NCI-H748 (cell line): ENCODE measurements around the gene NRIP1.

Source experiments
- DNase-seq: peaks from one replicate; lab custom pipeline; 2025; ENCODE audit not compliant: unreplicated experiment; lab: John Stamatoyannopoulos, UW

Gene NRIP1

DNA sequence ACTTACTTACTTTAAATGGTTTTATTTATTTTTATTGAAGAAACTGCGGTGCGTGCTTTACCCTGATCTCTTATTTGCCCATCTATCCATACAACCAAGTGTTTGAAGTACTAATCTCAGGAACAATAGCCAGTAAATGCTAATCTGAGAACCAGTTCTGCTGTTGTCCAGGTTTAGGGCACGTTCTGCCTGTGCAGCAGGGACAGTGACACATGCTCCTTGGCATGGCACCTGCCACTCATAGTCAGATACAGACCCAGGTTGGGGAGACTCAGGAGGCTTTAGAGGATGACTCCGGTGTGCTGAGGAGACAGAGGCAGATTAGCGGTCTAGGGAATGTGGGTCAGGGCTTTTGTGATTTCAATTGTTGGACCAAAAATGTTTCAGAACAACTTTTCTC, 83.6 kb downstream of the NRIP1 start:
- peak; percentile 83 for DNase-seq

DNA sequence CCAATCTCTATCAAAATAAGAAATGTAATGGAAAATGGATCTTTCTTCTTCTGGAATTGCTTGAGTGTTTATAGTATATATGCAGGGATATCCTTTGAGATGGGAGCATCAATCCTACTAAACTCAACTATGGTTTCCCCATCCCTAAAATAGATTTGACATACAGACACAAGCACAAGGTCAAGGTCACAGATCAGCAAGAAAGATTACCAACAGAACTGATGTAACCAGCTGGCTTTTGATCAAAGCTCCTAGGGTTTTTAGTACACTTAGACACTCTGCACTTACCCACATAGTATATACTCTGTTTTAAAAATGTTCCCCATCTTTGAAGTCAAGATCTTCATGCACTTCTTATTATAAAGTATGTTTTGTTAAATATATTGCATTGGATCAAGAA, 85.5 kb downstream of the NRIP1 start:
- DNase-seq: no peak

DNA sequence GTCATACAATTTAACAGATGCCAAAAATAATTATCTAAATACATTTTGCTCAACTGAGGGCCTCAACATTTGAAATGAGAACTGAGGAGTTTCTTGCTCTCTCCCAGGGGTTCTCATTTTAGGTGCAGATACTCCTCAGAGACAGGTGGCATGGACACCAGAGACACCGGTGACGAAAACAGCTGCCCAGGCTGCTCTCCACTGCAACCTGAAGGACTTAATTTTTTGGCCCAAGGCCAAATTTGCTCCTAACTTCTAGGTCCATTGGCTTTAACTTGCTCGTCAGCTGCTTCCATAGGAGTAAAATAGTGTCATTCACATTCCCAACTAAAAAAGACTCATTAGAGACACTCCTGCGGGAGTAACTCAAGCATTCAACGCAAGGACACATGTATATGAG, 87.0 kb downstream of the NRIP1 start:
- DNase-seq: peak; percentile 95

DNA sequence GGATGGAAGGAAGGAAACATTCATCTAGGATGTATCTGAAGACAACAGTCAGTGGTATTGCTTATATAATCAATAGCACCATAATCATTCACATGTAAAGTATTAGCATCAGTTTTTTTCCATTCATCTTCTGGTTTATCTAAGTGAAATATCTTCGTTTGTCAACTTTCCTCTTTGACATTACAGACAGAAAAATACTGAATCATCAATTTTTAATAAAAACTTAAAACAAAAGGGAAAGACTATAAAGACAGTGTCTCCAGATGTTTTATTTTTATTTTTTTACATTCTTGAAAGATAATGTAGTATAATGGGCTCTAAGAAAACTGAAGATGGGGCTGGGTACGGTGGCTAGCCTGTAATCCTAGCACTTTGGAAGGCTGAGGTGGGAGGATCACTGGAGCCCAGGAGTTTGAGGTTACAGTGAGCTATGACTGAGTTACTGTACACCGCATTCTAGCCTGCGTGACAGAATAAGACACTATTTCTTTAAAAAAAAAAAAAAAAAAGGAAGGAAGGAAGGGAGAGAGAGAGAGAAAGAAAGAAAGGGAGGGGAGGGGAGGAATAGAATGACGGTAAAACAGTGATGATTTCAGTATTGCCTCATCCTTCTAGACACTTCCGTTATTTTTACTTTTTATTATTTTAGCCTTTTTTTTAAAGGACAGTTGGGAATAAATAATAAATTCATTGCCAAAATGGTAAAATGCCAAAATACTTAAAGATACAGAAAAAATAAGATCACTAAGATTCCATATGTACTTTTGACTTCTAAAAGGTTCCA, 89.5 kb downstream of the NRIP1 start:
- DNase-seq: no peak

DNA sequence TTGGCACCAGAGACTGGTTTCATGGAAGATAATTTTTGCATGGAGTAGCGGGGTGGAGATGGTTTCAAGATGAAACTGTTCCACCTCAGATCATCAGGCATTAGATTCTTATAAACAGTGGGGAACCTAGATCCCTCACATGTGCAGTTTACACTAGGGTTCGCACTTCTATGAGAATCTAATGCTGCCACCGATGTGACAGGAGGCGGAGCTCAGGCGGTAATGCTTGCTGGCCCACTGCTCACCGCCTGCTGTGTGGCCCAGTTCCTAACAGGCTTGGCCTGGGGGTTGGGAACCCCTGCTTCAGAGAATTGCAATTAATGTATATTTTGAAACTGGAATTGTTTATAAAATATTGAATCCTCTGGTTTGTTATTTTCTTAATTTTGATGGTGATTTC, 92.1 kb downstream of the NRIP1 start:
- no peak for DNase-seq

DNA sequence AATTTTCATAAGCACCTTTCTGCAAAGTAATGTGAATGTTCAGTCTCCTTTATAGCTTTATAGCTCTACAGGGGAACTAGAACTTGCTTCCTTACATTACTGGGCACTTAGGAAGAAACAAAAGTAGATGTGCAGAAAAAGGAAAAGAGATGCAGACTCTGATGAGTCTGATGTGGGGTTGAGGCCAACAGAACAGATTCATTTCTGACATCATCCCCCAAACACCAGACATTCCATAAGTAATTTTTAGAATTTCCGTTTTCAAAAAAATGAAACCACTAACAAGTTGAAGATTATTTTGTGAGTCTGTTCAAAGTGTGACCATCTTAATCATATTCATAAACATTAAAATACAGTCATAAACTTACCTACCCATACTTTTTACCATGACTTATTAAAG, 96.0 kb downstream of the NRIP1 start:
- no peak for DNase-seq

DNA sequence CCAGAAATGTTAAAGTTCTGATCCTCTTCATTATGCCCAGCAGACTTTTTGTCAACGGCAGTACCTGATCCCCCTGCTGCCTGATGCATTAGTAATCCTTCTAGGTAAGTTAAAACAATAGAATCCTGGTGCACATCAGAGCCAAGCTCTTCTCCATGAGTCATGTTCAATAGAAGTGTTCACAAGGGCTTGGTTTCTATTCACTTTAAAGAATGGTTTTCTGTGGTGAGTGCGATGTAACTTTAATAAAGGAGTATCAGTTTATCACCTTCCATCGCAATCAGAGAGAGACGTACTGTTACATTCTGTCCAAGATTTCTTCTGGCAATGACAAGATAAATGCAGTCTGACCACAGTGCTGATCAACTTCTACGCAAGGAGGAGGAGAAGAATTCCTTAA, 96.8 kb downstream of the NRIP1 start:
- DNase-seq: no peak

DNA sequence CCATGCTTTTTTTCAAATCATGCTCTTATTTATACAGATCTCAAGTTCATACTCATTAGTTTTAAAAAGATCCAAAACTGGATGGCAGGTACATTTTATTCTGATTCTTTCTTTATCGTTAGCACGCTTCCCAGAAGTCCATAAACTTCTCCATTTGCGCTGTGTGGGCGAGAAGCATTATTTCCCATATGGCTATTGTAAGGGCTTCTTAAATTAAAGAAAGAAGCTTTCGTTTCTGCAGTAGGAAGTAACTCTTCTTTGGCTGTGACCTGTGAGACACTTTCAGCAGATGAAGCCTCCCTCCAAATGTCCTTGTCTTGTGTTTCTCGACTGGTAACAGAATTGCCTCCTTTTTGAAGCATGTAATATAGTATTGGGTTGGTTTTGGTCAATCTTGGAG, 100.2 kb downstream of the NRIP1 start:
- DNase-seq: no peak

DNA sequence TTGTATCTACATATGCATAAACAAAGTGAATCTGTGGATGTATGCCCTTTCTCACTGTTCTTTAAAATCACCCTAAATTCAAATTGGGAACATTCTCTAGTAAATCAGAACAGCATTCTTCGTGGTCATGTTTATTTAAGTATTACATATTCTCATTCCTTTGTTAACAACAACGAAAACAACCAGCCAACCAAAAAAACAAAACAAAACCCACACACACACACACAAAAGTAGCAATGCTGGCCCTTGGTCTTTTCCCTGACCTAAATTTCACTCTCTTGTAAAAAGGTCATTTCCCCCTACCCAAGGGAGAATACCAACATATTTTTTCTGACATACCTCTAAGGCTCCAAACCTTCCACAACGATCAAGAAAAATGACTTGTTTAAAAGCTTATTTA, 102.6 kb downstream of the NRIP1 start:
- DNase-seq: no peak

DNA sequence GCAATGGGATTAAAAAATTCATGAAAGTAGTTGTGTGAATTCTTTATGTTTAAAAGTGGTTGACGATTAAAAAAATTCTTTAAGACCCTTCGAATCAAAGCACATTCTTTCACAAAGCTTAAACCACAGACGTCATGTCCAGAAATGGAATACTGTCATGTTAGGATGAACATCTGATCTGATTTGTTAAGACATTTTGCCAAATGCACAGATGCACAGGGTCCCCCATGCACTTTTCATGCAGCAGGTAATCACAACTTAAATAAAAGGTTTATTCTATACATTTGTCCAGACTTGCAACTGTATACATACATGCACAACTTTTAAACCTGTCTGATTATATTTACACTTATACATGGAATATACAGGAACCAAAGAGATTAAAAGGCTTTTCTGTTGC, 103.3 kb downstream of the NRIP1 start:
- DNase-seq: no peak

DNA sequence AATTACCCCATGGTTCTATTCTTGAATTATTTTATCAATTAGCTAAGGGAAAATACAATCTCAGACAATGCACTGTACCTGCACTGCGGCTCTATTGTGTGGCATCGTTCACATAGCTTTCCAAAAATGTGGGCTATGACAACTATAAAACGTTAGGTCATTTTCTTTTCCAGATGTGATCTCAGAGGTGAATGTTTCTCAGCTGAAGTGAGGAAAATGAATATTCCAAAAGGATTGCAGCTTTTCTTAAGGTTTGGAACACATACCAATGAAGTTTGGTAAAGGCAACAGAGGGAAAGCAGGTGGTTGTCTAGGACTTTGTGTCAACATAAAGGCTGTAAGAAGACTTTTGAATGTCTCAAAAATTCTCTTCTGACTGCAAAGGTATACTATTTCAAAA, 105.5 kb downstream of the NRIP1 start:
- no peak for DNase-seq

DNA sequence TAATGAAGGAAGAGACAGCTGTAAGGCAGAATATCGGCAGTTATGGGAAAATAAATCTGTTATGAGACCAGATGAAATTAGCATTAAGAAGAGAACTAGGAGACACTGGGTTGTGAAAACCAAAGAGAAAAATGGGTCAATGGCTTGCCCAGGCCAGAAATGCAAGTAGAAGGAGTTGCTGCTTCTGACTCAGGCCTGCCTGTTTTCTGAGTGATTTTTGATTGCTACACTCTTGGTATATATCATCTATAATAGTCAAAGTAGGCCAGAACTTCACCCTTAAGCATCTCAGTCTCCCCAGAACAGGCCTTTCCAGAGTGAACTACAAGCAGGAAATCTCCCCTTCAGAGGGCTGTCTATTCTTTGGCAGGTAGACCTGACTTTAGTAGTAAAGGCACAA, 107.0 kb downstream of the NRIP1 start:
- no peak for DNase-seq

DNA sequence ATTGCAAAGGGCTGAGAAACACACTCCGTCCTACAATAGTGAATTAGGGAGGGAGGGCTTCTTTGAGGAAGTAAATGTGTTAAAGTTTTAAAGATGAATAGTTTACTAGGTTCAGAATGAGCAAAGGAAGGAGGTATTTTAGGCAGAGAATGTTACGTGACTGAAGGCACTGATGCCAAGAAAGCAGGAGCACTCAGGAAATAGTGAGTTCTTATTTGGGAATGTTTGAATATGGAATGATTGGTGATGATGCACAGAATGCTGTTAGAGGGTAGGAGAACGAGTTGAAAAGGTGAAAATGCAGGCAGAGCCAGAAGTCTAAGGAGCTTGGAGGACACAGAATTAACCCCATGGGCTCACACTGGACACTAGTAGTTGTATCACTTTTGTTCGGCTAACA, 108.0 kb downstream of the NRIP1 start:
- no peak for DNase-seq

DNA sequence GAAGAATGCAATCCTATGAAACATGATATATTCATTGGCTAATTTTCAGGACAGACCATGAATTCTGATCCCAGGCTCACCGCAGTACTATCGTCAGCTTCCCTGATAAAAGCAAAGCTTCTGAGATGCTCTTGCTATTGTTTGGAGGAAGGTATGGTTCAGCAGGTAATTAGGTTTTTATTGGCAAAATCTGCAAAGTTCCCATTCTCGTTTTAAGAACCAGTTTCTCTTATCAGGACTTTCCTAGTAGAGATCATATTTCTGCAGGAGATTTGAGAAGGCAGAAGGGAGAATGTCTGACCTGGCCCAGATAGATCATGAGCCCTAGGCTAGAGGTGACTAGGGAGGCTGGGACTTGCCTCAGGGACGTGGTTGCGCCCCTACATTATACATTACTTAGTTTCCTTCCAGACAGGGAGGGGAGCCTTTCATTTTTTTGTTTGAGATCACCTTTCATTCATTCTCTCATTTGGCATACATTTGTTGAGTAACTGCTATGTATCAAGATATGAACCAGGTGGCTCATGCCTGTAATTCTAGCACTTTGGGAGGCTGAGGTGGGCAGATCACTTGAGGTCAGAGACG, 108.8 kb downstream of the NRIP1 start:
- no peak for DNase-seq

DNA sequence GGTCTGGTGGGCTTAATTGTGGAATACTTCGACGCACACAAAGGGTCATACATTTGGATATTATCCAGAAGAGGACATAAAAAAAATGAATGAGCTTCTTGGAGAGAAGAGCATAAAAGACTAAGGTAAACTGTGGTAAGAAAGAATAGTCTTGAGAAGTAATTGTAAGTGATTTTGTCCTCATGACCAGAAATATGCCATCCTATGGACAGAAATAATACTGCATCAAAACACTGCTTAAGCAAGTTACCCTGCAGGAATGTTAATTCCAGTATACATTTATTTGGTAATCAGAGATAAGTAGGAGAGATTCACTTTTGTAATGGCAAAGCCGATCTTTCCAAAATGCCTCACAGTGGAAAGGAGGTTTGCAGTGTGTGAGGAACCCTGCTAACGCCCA, 111.9 kb downstream of the NRIP1 start:
- DNase-seq: no peak

DNA sequence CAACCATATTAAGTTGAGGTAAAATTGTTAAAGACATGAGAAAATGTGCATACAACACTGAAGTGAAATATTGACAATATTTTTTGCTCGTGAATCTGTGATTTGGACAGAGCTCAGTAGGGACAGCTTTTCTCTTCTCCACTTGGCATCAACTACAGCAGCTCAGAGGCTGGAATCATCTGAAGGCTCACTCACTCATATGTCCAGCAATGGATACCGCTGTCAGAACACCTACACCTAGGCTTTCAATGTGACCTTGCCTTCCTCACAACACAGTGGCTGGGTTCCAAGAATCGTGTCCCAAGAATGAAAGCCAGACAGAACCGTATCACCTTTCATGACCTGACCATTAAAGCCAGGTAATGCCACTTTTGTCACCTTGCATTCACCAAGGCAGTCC, 115.2 kb downstream of the NRIP1 start:
- DNase-seq: no peak

DNA sequence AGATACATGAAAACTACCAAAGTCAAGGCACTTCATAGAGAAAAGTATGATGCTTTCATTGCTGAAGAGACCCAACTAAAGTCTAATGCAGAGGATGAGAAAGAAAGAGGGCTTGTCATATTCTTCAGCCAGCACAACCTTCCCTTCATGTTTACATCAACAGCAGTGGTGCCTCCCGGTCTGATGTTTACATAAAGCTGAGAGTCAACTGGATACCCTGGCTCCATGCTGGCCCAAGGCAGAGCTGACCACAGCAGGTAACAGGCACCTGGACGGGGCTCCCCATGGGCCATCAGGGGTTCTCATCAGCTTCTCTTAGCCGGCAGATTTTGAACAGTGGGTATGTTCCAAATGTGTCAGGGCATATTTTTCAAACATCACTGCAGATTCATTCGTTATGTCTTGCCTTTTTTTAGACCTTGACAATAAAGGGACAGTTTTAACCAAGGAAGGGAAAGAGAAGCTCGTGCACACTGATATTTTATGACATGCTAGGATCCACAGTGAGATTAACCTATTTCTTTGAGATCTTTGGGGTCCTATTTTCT, 117.1 kb downstream of the NRIP1 start:
- DNase-seq: peak; percentile 41

DNA sequence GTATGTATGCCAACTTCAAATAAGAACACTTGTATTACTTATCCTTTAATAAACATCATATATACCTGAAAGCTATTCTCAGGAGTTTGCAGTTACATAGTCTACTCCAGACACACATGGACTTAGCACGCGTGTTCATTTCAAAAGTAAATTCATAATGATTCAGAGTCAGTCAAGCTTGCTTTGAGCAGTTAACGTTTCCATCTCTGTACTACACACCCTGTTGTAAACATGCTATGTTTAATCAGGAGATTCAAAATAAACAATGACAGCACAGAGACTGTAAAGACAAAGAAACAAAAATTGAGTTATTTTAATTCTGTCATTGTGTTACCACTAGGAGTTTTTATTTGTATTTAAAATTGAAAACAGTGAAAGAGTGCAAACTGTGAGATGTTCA, 119.6 kb downstream of the NRIP1 start:
- DNase-seq: peak; percentile 16

DNA sequence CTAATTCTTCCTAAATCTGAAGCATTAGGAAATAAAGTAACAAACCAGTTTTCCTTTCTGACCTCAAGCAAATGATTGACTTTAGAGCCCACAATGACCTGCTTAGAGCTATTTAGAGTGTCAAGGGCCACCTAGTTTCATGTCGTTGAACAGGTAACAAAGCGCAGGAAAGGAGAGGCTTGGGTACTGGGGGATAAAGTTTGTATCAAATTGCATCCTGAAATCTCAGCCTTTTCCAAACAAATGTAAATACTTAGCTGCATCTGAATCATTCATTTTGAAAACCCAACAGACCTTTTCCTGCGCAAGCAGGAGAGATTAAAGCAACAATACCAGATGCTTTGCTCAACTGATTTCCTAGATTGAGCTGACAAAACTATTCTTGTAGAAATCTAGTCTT, 121.2 kb downstream of the NRIP1 start:
- peak; percentile 58 for DNase-seq

DNA sequence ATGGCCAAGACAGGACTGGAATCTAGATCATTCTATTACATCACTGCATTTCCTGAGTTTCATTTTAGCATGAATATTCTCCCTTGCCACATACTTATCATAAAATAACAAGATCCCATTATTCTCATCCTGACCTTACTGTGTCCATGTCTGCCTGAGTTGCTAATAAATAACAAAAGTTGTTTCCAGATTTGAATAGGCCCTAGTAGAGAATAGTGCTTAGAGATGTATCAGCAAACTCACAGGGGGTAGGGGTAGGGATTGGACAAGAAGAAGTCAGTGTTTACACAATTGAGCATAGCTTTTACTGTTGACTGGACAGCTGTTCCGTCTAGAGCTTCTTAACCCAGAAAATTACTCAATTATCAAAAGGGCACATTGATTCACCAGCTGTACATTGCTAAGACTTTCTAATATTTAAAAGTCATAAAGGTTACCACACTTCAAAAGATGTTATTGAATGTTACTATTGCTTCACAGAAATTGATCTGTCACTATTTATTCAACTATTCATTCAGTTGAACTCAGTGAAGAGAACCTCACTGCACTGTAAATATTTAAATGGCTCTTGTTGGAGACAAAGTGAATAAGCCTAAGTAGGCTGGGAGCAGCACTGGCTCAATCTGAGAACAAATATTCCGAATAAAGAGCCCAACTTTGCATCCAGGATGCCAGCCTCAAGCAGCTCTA, 121.9 kb downstream of the NRIP1 start:
- DNase-seq: peak; percentile 92

DNA sequence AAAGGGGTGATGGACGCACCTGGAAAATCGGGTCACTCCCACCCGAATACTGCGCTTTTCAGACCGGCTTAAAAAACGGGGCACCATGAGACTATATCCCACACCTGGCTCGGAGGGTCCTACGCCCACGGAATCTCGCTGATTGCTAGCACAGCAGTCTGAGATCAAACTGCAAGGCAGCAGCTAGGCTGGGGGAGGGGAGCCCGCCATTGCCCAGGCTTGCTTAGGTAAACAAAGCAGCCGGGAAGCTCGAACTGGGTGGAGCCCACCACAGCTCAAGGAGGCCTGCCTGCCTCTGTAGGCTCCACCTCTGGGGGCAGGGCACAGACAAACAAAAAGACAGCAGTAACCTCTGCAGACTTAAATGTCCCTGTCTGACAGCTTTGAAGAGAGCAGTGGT, 137.5 kb downstream of the NRIP1 start:
- DNase-seq: peak; percentile 17

DNA sequence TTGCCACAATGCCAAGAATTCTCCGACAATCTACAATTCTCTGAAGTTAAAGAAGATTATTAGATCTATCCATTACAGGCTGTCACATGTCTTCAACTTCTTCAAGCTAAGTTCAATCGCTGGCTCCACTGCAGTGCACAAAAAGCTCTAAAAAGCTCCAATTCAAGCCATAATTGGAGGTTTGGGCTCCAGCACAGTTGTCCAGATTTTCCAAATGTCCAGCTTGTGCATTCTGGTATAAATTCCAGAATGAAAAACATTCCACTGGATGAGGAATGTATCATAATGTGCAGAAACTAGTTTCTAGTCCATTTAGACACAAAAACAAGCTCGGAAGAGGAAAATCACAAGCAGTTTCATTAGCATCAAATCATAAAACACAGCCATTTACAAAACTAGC, 138.6 kb downstream of the NRIP1 start:
- DNase-seq: no peak
